Uterus (tissue), 4 donors: ENCODE data around the gene FCRLB. TPM values are rescaled to one million over a fixed set of nuclear protein-coding genes. Genes with fewer than 3 reads are reported as not detected.
"Not testable (repeated sequence)": the region's sequence is repeated elsewhere in the genome, so short reads cannot be mapped to it uniquely, and the experiment has no call there.

Experiments
- DNase-seq, 2 donors: peaks; one replicate each; pipeline ENCODE4 v3.0.0-alpha.2; 2019 to 2020
- H3K27ac ChIP-seq, 2 donors: fragments of 200-600 bp; sonication (generic); 1 replicate in 1 of 2; 2 replicates in 1 of 2; pipeline ENCODE4 v1.5.1; 2016 to 2018
- H3K27me3 ChIP-seq, 2 donors: fragments of 200-600 bp; sonication (generic); one replicate each; pipeline ENCODE4 v1.5.1; 2018 to 2019; ENCODE audit warnings: control low read depth in 1 of 2
- H3K36me3 ChIP-seq, 2 donors: fragments of 200-600 bp; sonication (generic); one replicate each; pipeline ENCODE4 v1.5.1; 2019; ENCODE audit warnings: control low read depth in 1 of 2
- H3K4me1 ChIP-seq, 2 donors: fragments of 200-600 bp; sonication (generic); one replicate each; pipeline ENCODE4 v1.5.1; 2018 to 2019; ENCODE audit warnings: control low read depth in 1 of 2
- H3K4me3 ChIP-seq, 2 donors: fragments of 200-600 bp; sonication (generic); 1 replicate in 1 of 2; 2 replicates in 1 of 2; pipeline ENCODE4 v1.5.1; 2018 to 2019; ENCODE audit warnings: mild to moderate bottlenecking in 1 of 2
- H3K9me3 ChIP-seq, 2 donors: fragments of 200-600 bp; sonication (generic); one replicate each; pipeline ENCODE4 v1.5.1; 2019; ENCODE audit warnings: control low read depth in 1 of 2
- CTCF ChIP-seq, 4 experiments: fragments of 200-600 bp in 2 of 4; fragments of 450-650 bp in 2 of 4; sonication (generic) in 2 of 4; IDR thresholded peaks; one replicate each; pipeline ENCODE4 v1.5.1; 2016 to 2019; ENCODE audit warnings: antibody characterized with exemption in 4 of 4, mild to moderate bottlenecking in 2 of 4, moderate library complexity in 1 of 4
- POLR2A ChIP-seq, 2 donors: fragments of 450-650 bp; IDR thresholded peaks; one replicate each; pipeline ENCODE4 v1.6.1; 2016; ENCODE audit warnings: antibody characterized with exemption in 2 of 2, mild to moderate bottlenecking in 1 of 2, moderate library complexity in 1 of 2
- intact Hi-C: fragments of 100-400 bp; cut with DNase I; formaldehyde crosslinking; loops from one replicate; pipeline ENCODE4 v1.15.1; 2023; ENCODE audit warnings: low total_unique reads
- total RNA-seq, 4 donors: library from RNA; depleted of rRNA in 3 of 4; stranded (reverse); fragments of >200 nt in 3 of 4; gene quantifications; one replicate each; pipeline versions ENCODE4 v1.1.0 to v1.2.4, GENCODE V29; 2014 to 2023
- donor health status: DM: yes; HTN: yes; CAD: no.

The FCRLB gene
- total RNA-seq, 4 donors from 2014 or later = 0.26 to 0.52 (median 0.35) TPM; not detected in 1

- TF ChIP-seq CTCF (IDR thresholded peaks at IDR 0.05) = no peak
- TF ChIP-seq POLR2A (IDR thresholded peaks at IDR 0.05) = no peak
- H3K4me1 ChIP-seq = no peaks in the 10 kb centered on the region
These were observed 42.8 kb upstream of the FCRLB start for GRCh38 chr1:161678500-161678899.

GRCh38 chr1:161681879-161682278 lies 39.5 kb upstream of the FCRLB start:
- Histone ChIP-seq H3K27ac (no peak overlapping the region), H3K9me3 (no peaks in the 10 kb centered on the region), H3K4me1 (no peaks in the 10 kb centered on the region), H3K36me3 (no peaks in the 10 kb centered on the region), H3K27me3 (no peaks in the 10 kb centered on the region), H3K4me3 (no peak overlapping the region)
- no peak for TF ChIP-seq CTCF (IDR thresholded peaks at IDR 0.05)
- TF ChIP-seq POLR2A (IDR thresholded peaks at IDR 0.05) = no peak
- intact Hi-C loops = no loop called here
- no peak for DNase-seq

More at GRCh38 chr1:161678500-161678899, 42.8 kb upstream of the FCRLB start:
- H3K27me3 ChIP-seq = no peaks in the 10 kb centered on the region
- no peak overlapping the region for H3K4me3 ChIP-seq
- no peak for DNase-seq
- H3K36me3 ChIP-seq = no peaks in the 10 kb centered on the region
- intact Hi-C loops = no loop called here
- H3K27ac ChIP-seq = no peak overlapping the region
- no peaks in the 10 kb centered on the region for H3K9me3 ChIP-seq

- Histone ChIP-seq H3K36me3 (no peaks in the 10 kb centered on the region), H3K4me1 (no peaks in the 10 kb centered on the region), H3K27ac (no peak overlapping the region), H3K9me3 (no peaks in the 10 kb centered on the region), H3K27me3 (peaks cover 0 to 3% of the 10 kb centered on the region in 2 donors), H3K4me3 (no peak overlapping the region)
- no peak for TF ChIP-seq POLR2A (IDR thresholded peaks at IDR 0.05)
- no peak for TF ChIP-seq CTCF (IDR thresholded peaks at IDR 0.05)
- intact Hi-C loops = no loop called here
- DNase-seq = no peak
These were observed 32.4 kb upstream of the FCRLB start for GRCh38 chr1:161688946-161689345.

GRCh38 chr1:161691846-161692245 lies 29.5 kb upstream of the FCRLB start:
- no peaks in the 10 kb centered on the region for H3K36me3 ChIP-seq
- H3K4me1 ChIP-seq = no peaks in the 10 kb centered on the region
- no peak for DNase-seq
- no peak for TF ChIP-seq CTCF (IDR thresholded peaks at IDR 0.05)
- TF ChIP-seq POLR2A (IDR thresholded peaks at IDR 0.05) = no peak
- peaks cover 0 to 3% of the 10 kb centered on the region in 2 donors for H3K27me3 ChIP-seq
- no peak overlapping the region for H3K4me3 ChIP-seq
- H3K9me3 ChIP-seq = no peaks in the 10 kb centered on the region
- intact Hi-C loops = no loop called here
- no peak overlapping the region for H3K27ac ChIP-seq

GRCh38 chr1:161693020-161693712 lies 28.2 kb upstream of the FCRLB start:
- H3K27me3 ChIP-seq, DNase-seq, H3K4me3 ChIP-seq, H3K9me3 ChIP-seq, H3K27ac ChIP-seq, H3K36me3 ChIP-seq, intact Hi-C loops, H3K4me1 ChIP-seq: not testable (repeated sequence)

- H3K4me1 ChIP-seq, H3K9me3 ChIP-seq, H3K27me3 ChIP-seq, H3K27ac ChIP-seq, intact Hi-C loops, DNase-seq, H3K4me3 ChIP-seq, H3K36me3 ChIP-seq: not testable (repeated sequence)
These were observed 23.0 kb upstream of the FCRLB start for GRCh38 chr1:161698302-161698701.
